H9 (cell line): Measurements from ENCODE around the gene TCEA2. TPM values are rescaled to one million over a fixed set of nuclear protein-coding genes. Genes with fewer than 3 reads are reported as not detected.

Experiments
- DNase-seq: peaks from one replicate; pipeline ENCODE4 v3.0.0-alpha.2; 2017
- H2AFZ ChIP-seq: one replicate; pipeline ENCODE4 v1.6.1; 2013; ENCODE audit warnings: mild to moderate bottlenecking, low read length, control low read depth, moderate library complexity
- H2AK5ac ChIP-seq: 2 replicates; pipeline ENCODE4 v1.6.1; 2013; ENCODE audit warnings: low read length, control low read depth, mixed read lengths; ENCODE audit not compliant: insufficient read length
- H2BK120ac ChIP-seq: one replicate; pipeline ENCODE4 v1.6.1; 2013; ENCODE audit warnings: low read depth, mild to moderate bottlenecking, low read length, control low read depth, inconsistent platforms; ENCODE audit not compliant: poor library complexity, severe bottlenecking
- H2BK12ac ChIP-seq: 2 replicates; pipeline ENCODE4 v1.6.1; 2013; ENCODE audit warnings: low read length, control low read depth, mixed read lengths, low read depth; ENCODE audit not compliant: insufficient read length
- H2BK15ac ChIP-seq: 2 replicates; pipeline ENCODE4 v1.6.1; 2013; ENCODE audit warnings: low read depth, low read length, control low read depth
- H2BK20ac ChIP-seq: one replicate; pipeline ENCODE4 v1.6.1; 2013; ENCODE audit warnings: low read depth, mild to moderate bottlenecking, low read length, control low read depth, inconsistent platforms; ENCODE audit not compliant: poor library complexity, severe bottlenecking
- H2BK5ac ChIP-seq: 2 replicates; pipeline ENCODE4 v1.6.1; 2013; ENCODE audit warnings: low read length, control low read depth, mixed read lengths; ENCODE audit not compliant: insufficient read length
- H3K14ac ChIP-seq: 2 replicates; pipeline ENCODE4 v1.6.1; 2013; ENCODE audit warnings: low read length, control low read depth; ENCODE audit not compliant: insufficient read depth
- H3K18ac ChIP-seq: 2 replicates; pipeline ENCODE4 v1.6.1; 2013; ENCODE audit warnings: low read depth, mild to moderate bottlenecking, mixed read lengths, low read length, control low read depth; ENCODE audit not compliant: insufficient read length
- H3K23ac ChIP-seq: 2 replicates; pipeline ENCODE4 v1.6.1; 2013; ENCODE audit warnings: low read length, control low read depth, mixed read lengths, low read depth; ENCODE audit not compliant: insufficient read length
- H3K23me2 ChIP-seq: 2 replicates; pipeline ENCODE4 v1.6.1; 2013; ENCODE audit warnings: low read depth, mild to moderate bottlenecking, mixed read lengths, low read length, control low read depth; ENCODE audit not compliant: insufficient read length, poor library complexity, severe bottlenecking
- H3K27ac ChIP-seq: 2 replicates; pipeline ENCODE4 v1.5.1; 2013; ENCODE audit warnings: low read length, control low read depth, mixed read lengths, low read depth; ENCODE audit not compliant: insufficient read length
- H3K27me3 ChIP-seq: 2 replicates; pipeline ENCODE4 v1.6.1; 2013; ENCODE audit warnings: low read length, control low read depth, inconsistent platforms; ENCODE audit not compliant: insufficient read depth
- H3K4ac ChIP-seq: 2 replicates; pipeline ENCODE4 v1.6.1; 2013; ENCODE audit warnings: low read depth, mild to moderate bottlenecking, control low read depth, inconsistent platforms, low read length, moderate library complexity
- H3K4me1 ChIP-seq: 2 replicates; pipeline ENCODE4 v1.6.1; 2013; ENCODE audit warnings: low read length, control low read depth, inconsistent platforms; ENCODE audit not compliant: insufficient read depth
- H3K4me2 ChIP-seq: 2 replicates; pipeline ENCODE4 v1.6.1; 2013; ENCODE audit warnings: low read length, control low read depth, mixed read lengths; ENCODE audit not compliant: insufficient read length, insufficient read depth
- H3K56ac ChIP-seq: 2 replicates; pipeline ENCODE4 v1.6.1; 2013; ENCODE audit warnings: low read depth, mild to moderate bottlenecking, mixed read lengths, low read length, control low read depth; ENCODE audit not compliant: insufficient read length
- H3K79me1 ChIP-seq: 2 replicates; pipeline ENCODE4 v1.6.1; 2013; ENCODE audit warnings: low read depth, mild to moderate bottlenecking, moderate library complexity, low read length, control low read depth, inconsistent platforms; ENCODE audit not compliant: insufficient read depth, poor library complexity, severe bottlenecking
- H3K79me2 ChIP-seq: 2 replicates; pipeline ENCODE4 v1.6.1; 2013; ENCODE audit warnings: low read length, control low read depth, inconsistent platforms; ENCODE audit not compliant: insufficient read depth
- H3K9ac ChIP-seq: 2 replicates; pipeline ENCODE4 v1.6.1; 2013; ENCODE audit warnings: low read length, control low read depth, mixed read lengths; ENCODE audit not compliant: insufficient read length; ENCODE audit errors: extremely low read depth
- H3K9me3 ChIP-seq: one replicate; pipeline ENCODE4 v1.6.1; 2013; ENCODE audit warnings: low read depth, low read length, inconsistent platforms; ENCODE audit not compliant: control insufficient read depth
- H3T11ph ChIP-seq: one replicate; pipeline ENCODE4 v1.6.1; 2013; ENCODE audit warnings: mild to moderate bottlenecking, low read length, control low read depth, inconsistent platforms
- H4K20me1 ChIP-seq: one replicate; pipeline ENCODE4 v1.6.1; 2013; ENCODE audit not compliant: control insufficient read depth, insufficient read length, insufficient read depth
- H4K5ac ChIP-seq: 2 replicates; pipeline ENCODE4 v1.6.1; 2013; ENCODE audit warnings: low read depth, mild to moderate bottlenecking, mixed read lengths, low read length, control low read depth; ENCODE audit not compliant: insufficient read length
- H4K8ac ChIP-seq: replicated peaks from 2 replicates; pipeline ENCODE4 v1.6.1; 2013; ENCODE audit warnings: low read length, control low read depth, mixed read lengths, low read depth; ENCODE audit not compliant: insufficient read length
- H4K91ac ChIP-seq: 2 replicates; pipeline ENCODE4 v1.6.1; 2013; ENCODE audit warnings: low read depth, mild to moderate bottlenecking, moderate library complexity, mixed read lengths, low read length, control low read depth; ENCODE audit not compliant: insufficient read length
- H3K27ac Mint-ChIP-seq, 3 experiments: 2 replicates in 2 of 3; 3 replicates in 1 of 3; pipeline ENCODE4 v1.8.0; 2020 to 2021; ENCODE audit warnings: mixed read lengths in 3 of 3, mild to moderate bottlenecking in 1 of 3, moderate library complexity in 1 of 3
- H3K27me3 Mint-ChIP-seq: 2 replicates; pipeline ENCODE4 v1.8.0; 2021; ENCODE audit warnings: low read depth, mild to moderate bottlenecking, moderate library complexity, mixed read lengths
- H3K36me3 Mint-ChIP-seq, 3 experiments: 2 replicates in 2 of 3; 3 replicates in 1 of 3; pipeline ENCODE4 v1.8.0; 2020 to 2021; ENCODE audit warnings: low read depth in 3 of 3, mixed read lengths in 3 of 3; ENCODE audit not compliant: insufficient read depth in 1 of 3
- H3K4me1 Mint-ChIP-seq, 2 experiments: 2 replicates each; pipeline ENCODE4 v1.8.0; 2020; ENCODE audit warnings: mixed read lengths in 2 of 2
- H3K4me3 Mint-ChIP-seq, 2 experiments: 2 replicates in 1 of 2; 3 replicates in 1 of 2; pipeline ENCODE4 v1.8.0; 2020 to 2021; ENCODE audit warnings: mild to moderate bottlenecking in 2 of 2, mixed read lengths in 2 of 2, moderate library complexity in 1 of 2
- H3K9me3 Mint-ChIP-seq, 2 experiments: 2 replicates in 1 of 2; 3 replicates in 1 of 2; pipeline ENCODE4 v1.8.0; 2020; ENCODE audit warnings: mild to moderate bottlenecking in 2 of 2, mixed read lengths in 2 of 2, moderate library complexity in 1 of 2
- WGBS: extraction: QIAGEN DNeasy Blood & Tissue Kit; methylation state at CpG from one replicate; pipeline ENCODE4 v1.1.7; 2013; ENCODE audit warnings: missing lambda C conversion rate, low lambda C conversion rate, mixed read lengths; ENCODE audit not compliant: insufficient read length; ENCODE audit errors: extremely low coverage; 5-methylcytosine and 5-hydroxymethylcytosine counted together
- total RNA-seq: library from RNA; stranded (reverse); gene quantifications from 2 replicates; pipeline ENCODE4 v1.2.1, GENCODE V29; 2021
- TF ChIP-seq, protein P1 (sequence below): fragments of 200-600 bp; sonication (generic); conservative IDR thresholded peaks from 3 replicates; pipeline ENCODE4 v1.8.0; 2021; ENCODE audit warnings: antibody characterized with exemption, mild to moderate bottlenecking

TCEA2 gene
- total RNA-seq, 1 experiment from 2014 or later: 51.7 TPM

DNA sequence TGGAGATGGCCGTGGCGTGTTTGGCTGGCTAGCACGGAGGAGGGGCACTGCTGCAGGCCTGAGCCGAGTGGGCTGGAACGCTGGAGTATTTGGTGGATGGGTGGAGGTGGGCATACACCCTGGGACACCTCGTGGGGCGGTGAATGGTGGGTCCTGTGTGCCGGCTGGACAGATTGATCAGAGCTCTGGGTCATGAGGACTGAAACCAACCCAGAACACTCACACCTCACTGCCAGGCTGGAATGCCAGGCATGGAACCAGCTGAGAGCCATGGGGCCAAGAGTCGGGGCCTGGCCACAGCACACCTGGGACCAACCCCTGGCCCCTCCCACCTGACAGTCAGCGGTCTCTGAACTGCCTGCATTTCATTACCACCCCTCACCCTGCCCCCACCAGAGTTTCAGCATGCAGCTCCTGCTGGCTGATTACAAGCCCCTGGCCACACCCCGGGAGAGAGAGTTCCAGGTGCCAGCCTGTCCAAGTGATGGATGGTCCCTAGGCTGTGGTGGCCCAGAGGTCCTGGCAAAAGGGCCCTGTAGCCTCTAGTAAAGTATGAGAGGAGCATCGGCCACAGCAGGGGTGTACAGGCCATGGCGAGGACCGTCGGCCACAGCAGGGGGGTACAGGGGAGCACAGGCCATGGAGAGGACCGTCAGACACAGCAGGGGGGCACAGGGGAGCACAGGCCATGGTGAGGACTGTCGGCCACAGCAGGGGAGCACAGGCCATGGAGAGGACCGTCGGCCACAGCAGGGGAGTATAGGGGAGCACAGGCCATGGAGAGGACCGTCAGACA is 41.1 kb downstream of the TCEA2 start:
- H3K27ac Mint-ChIP-seq: peak overlapping the region in 1 of 3 experiments; percentile 30; a peak in 1 of 7 replicates
- H3T11ph ChIP-seq: no peak overlapping the region
- TF ChIP-seq, protein P1, sequence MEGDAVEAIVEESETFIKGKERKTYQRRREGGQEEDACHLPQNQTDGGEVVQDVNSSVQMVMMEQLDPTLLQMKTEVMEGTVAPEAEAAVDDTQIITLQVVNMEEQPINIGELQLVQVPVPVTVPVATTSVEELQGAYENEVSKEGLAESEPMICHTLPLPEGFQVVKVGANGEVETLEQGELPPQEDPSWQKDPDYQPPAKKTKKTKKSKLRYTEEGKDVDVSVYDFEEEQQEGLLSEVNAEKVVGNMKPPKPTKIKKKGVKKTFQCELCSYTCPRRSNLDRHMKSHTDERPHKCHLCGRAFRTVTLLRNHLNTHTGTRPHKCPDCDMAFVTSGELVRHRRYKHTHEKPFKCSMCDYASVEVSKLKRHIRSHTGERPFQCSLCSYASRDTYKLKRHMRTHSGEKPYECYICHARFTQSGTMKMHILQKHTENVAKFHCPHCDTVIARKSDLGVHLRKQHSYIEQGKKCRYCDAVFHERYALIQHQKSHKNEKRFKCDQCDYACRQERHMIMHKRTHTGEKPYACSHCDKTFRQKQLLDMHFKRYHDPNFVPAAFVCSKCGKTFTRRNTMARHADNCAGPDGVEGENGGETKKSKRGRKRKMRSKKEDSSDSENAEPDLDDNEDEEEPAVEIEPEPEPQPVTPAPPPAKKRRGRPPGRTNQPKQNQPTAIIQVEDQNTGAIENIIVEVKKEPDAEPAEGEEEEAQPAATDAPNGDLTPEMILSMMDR: no peak
- H3K27me3 Mint-ChIP-seq: peaks cover 47% of the 10 kb centered on the region
- H3K4me1 Mint-ChIP-seq: peaks cover 9 to 14% of the 10 kb centered on the region in 2 experiments; a peak in 3 of 4 replicates
- H3K4me2 ChIP-seq: no peak overlapping the region
- no peak overlapping the region for H2BK5ac ChIP-seq
- H2AK5ac ChIP-seq: no peak overlapping the region
- H3K9me3 ChIP-seq: no peaks in the 10 kb centered on the region
- no peak overlapping the region for H2BK12ac ChIP-seq
- no peak overlapping the region for H4K5ac ChIP-seq
- no peak overlapping the region for H2BK15ac ChIP-seq
- no peak overlapping the region for H2AFZ ChIP-seq
- H3K4ac ChIP-seq: no peak overlapping the region
- H4K8ac ChIP-seq: no peak overlapping the region
- no peak overlapping the region for H3K27ac ChIP-seq
- H3K4me1 ChIP-seq: no peaks in the 10 kb centered on the region
- no peaks in the 10 kb centered on the region for H3K79me1 ChIP-seq
- H2BK120ac ChIP-seq: no peak overlapping the region
- H2BK20ac ChIP-seq: no peak overlapping the region
- H3K4me3 Mint-ChIP-seq: peak overlapping the region in 1 of 2 experiments; percentile 63; a peak in 2 of 5 replicates
- WGBS: no CpG with 5 or more reads among the region's 20 CpGs
- H3K9me3 Mint-ChIP-seq: no peaks in the 10 kb centered on the region
- no peak for DNase-seq
- no peak overlapping the region for H3K18ac ChIP-seq
- peaks cover 3% of the 10 kb centered on the region; the same call in 1 of the 2 replicates for H3K27me3 ChIP-seq
- no peak overlapping the region for H3K14ac ChIP-seq
- H3K23me2 ChIP-seq: no peaks in the 10 kb centered on the region
- no peaks in the 10 kb centered on the region for H3K36me3 Mint-ChIP-seq
- H3K23ac ChIP-seq: no peak overlapping the region
- no peak overlapping the region for H4K91ac ChIP-seq
- no peak overlapping the region for H3K56ac ChIP-seq
- no peaks in the 10 kb centered on the region for H3K79me2 ChIP-seq
- no peaks in the 10 kb centered on the region for H4K20me1 ChIP-seq
- H3K9ac ChIP-seq: no peak overlapping the region
